NK-92 treated with Interleukin-12 subunit alpha and Interleukin-12 subunit beta, amount 100 ng/mL, for 24 hours (cell line): ENCODE data around the gene RUSF1.
"Not testable (repeated sequence)": the region's sequence is repeated elsewhere in the genome, so short reads cannot be mapped to it uniquely, and the experiment has no call there.

ENCODE experiments used
- DNase-seq: peaks from one replicate; lab custom pipeline; 2025; lab: John Stamatoyannopoulos, UW

Gene RUSF1

GRCh38 chr16:31517800-31518402, 9.7 kb upstream of the RUSF1 start:
- no peak for DNase-seq

- DNase-seq, result no peak
These were observed 5.7 kb upstream of the RUSF1 start for GRCh38 chr16:31513884-31514283.

- no peak for DNase-seq
These were observed 4.9 kb upstream of the RUSF1 start for GRCh38 chr16:31513126-31513525.

GRCh38 chr16:31508706-31509195, 560 bp upstream of the RUSF1 start:
- DNase-seq, result no peak

- DNase-seq, result no peak
These were observed 618 bp downstream of the RUSF1 start for GRCh38 chr16:31507617-31507928.

GRCh38 chr16:31505483-31505882, 2.7 kb downstream of the RUSF1 start:
- DNase-seq, result no peak

GRCh38 chr16:31504159-31504558, 4.0 kb downstream of the RUSF1 start:
- DNase-seq, result no peak

- DNase-seq, result not testable (repeated sequence)
These were observed 4.6 kb downstream of the RUSF1 start for GRCh38 chr16:31503555-31503954.

GRCh38 chr16:31502981-31503380, 5.2 kb downstream of the RUSF1 start:
- DNase-seq, result no peak

- no peak for DNase-seq
These were observed 6.2 kb downstream of the RUSF1 start for GRCh38 chr16:31501966-31502348.

GRCh38 chr16:31501226-31501965, 6.8 kb downstream of the RUSF1 start:
- no peak for DNase-seq

GRCh38 chr16:31499928-31500327, 8.3 kb downstream of the RUSF1 start:
- no peak for DNase-seq

- DNase-seq, result no peak
These were observed 9.7 kb downstream of the RUSF1 start for GRCh38 chr16:31498493-31498892.

- DNase-seq, result no peak
These were observed 11.5 kb downstream of the RUSF1 start for GRCh38 chr16:31496670-31497069.

GRCh38 chr16:31493506-31494125, 14.6 kb downstream of the RUSF1 start:
- DNase-seq, result no peak

- DNase-seq, result no peak
These were observed 16.3 kb downstream of the RUSF1 start for GRCh38 chr16:31491778-31492418.

GRCh38 chr16:31489616-31490584, 18.3 kb downstream of the RUSF1 start:
- DNase-seq, result no peak

- no peak for DNase-seq
These were observed 19.0 kb downstream of the RUSF1 start for GRCh38 chr16:31489298-31489564.

- no peak for DNase-seq
These were observed 19.5 kb downstream of the RUSF1 start for GRCh38 chr16:31488468-31489297.

- no peak for DNase-seq
These were observed 20.3 kb downstream of the RUSF1 start for GRCh38 chr16:31487720-31488467.
